ENCODE measurements around the gene CAND2. TPM values are rescaled to one million over a fixed set of nuclear protein-coding genes. Genes with fewer than 3 reads are reported as not detected.

The CAND2 gene
- total and polyA plus RNA-seq, 2 of the 8 experiments (the other 6 are each of a cell fraction or from before 2014, with no cell fraction given): 8.7 TPM

DNA sequence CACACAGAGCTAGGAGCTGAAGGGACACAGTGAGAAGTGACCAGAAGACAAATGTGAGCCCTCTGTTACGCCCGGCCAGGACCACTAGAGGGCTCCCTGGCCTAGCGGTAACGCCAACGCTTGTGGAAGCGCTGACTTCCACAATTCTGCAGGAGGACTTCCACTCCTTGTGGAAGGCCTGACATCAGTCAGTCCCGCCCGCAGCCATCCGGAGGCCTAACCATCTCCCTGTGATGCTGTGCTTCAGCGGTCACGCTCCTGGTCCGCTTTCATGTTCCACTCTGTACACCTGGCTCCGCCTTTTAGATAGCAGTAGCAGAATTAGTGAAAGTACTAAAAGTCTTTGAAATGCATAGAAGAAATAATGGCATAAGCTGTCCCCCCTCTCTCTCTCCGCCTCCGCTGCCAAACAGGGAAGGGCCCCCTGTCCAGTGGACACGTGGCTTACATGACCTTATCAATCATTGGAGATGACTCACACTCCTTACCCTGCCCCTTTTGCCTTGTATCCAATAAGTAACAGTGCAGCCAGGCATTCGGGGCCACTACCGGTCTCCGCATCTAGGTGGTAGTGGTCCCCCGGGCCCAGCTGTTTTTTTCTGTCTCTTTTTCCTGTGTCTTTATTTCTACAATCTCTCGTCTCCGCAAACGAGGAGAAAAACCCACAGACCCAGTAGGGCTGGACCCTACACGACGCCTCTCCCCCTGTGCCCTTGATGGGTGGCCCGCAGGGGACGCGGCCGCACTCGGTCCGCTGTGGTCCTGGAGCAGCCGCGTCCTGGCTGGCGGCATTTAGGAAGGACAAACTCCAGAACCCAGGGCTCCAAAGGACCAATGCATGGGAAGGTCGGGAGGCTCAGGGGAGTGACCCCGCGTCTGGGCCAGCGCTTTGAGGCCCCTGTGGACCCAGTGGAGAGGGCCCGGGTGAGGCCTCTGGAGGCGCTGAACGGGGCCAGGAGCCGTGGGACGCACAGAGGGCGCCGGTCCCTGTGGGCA is 71.9 kb downstream of the CAND2 start (continued):
- TF ChIP-seq, protein P1, sequence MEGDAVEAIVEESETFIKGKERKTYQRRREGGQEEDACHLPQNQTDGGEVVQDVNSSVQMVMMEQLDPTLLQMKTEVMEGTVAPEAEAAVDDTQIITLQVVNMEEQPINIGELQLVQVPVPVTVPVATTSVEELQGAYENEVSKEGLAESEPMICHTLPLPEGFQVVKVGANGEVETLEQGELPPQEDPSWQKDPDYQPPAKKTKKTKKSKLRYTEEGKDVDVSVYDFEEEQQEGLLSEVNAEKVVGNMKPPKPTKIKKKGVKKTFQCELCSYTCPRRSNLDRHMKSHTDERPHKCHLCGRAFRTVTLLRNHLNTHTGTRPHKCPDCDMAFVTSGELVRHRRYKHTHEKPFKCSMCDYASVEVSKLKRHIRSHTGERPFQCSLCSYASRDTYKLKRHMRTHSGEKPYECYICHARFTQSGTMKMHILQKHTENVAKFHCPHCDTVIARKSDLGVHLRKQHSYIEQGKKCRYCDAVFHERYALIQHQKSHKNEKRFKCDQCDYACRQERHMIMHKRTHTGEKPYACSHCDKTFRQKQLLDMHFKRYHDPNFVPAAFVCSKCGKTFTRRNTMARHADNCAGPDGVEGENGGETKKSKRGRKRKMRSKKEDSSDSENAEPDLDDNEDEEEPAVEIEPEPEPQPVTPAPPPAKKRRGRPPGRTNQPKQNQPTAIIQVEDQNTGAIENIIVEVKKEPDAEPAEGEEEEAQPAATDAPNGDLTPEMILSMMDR (IDR thresholded peaks at IDR 0.05; ENCODE audit: control extremely low read depth in 1 of 3, insufficient read depth in 1 of 3, low read depth in 1 of 3, low read length in 3 of 3): peak; percentile 89 to 94 (median 93)
- TF ChIP-seq RAD21 (IDR thresholded peaks at IDR 0.05 in 1 of 2, conservative IDR thresholded peaks at IDR 0.05 in 1 of 2; ENCODE audit: low read depth in 2 of 2, low read length in 2 of 2): peak; percentile 84 to 88
- no peak for TF ChIP-seq BACH1 (IDR thresholded peaks at IDR 0.05; ENCODE audit: low read length)

Measured in H1 (cell line).